Sigmoid colon (tissue), 7 donors: Measurements from ENCODE around the gene IQSEC3. TPM values are rescaled to one million over a fixed set of nuclear protein-coding genes. Genes with fewer than 3 reads are reported as not detected.

Experiments used
- DNase-seq: peaks from one replicate; pipeline ENCODE4 v3.0.0-alpha.2; 2019
- H3K27ac ChIP-seq, 4 donors: fragments of 200-600 bp; sonication (generic); one replicate each; pipeline ENCODE4 v1.5.1; 2016 to 2019; ENCODE audit warnings: mild to moderate bottlenecking in 1 of 4
- H3K27me3 ChIP-seq, 3 donors: fragments of 200-600 bp; sonication (generic); one replicate each; pipeline ENCODE4 v1.5.1; 2019; ENCODE audit warnings: mild to moderate bottlenecking in 1 of 3
- H3K36me3 ChIP-seq, 4 donors: fragments of 200-600 bp; sonication (generic); one replicate each; pipeline ENCODE4 v1.5.1; 2016 to 2019
- H3K4me1 ChIP-seq, 4 donors: fragments of 200-600 bp; sonication (generic); one replicate each; pipeline ENCODE4 v1.5.1; 2017 to 2019
- H3K4me3 ChIP-seq, 4 donors: fragments of 200-600 bp; sonication (generic); one replicate each; pipeline ENCODE4 v1.5.1; 2017 to 2019; ENCODE audit warnings: mild to moderate bottlenecking in 2 of 4, moderate library complexity in 1 of 4
- H3K9me3 ChIP-seq, 4 donors: fragments of 200-600 bp in 3 of 4; sonication (generic) in 3 of 4; one replicate each; pipeline versions ENCODE4 v1.5.1 to v1.6.1; 2013 to 2019
- EP300 ChIP-seq, 4 donors: sonication (generic); formaldehyde crosslinking; IDR thresholded peaks; one replicate each; pipeline ENCODE4 v1.6.1; 2017; ENCODE audit warnings: antibody characterized with exemption in 4 of 4
- POLR2A ChIP-seq, 2 donors: fragments of 450-650 bp; IDR thresholded peaks; one replicate each; pipeline ENCODE4 v1.6.1; 2016; ENCODE audit warnings: antibody characterized with exemption in 2 of 2, mild to moderate bottlenecking in 2 of 2, moderate library complexity in 2 of 2
- POLR2AphosphoS5 ChIP-seq, 4 donors: sonication (generic); formaldehyde crosslinking; IDR thresholded peaks; one replicate each; pipeline ENCODE4 v1.6.1; 2017; ENCODE audit warnings: antibody characterized with exemption in 4 of 4
- WGBS, 2 donors: extraction: QIAGEN DNeasy Blood & Tissue Kit; methylation state at CpG; one replicate each; pipeline ENCODE4 v1.1.7; 2013; 5-methylcytosine and 5-hydroxymethylcytosine counted together
- intact Hi-C: fragments of 100-400 bp; cut with DNase I; formaldehyde crosslinking; loops from one replicate; pipeline ENCODE4 v1.15.1; 2023
- polyA plus RNA-seq, 3 donors: library from polyadenylated mRNA; stranded (reverse); fragments of 200-250 nt; gene quantifications; one replicate each; pipeline ENCODE4 v1.2.3, GENCODE V29; 2013
- total RNA-seq, 4 donors: library from RNA; depleted of rRNA; stranded (reverse); fragments of >200 nt; gene quantifications; one replicate each; pipeline ENCODE4 v1.1.0, GENCODE V29; 2016
- TF ChIP-seq, protein P1 (sequence below), 4 experiments: fragments of 450-650 bp in 3 of 4; fragments of 200-600 bp in 1 of 4; IDR thresholded peaks; one replicate each; pipeline ENCODE4 v1.5.1; 2016 to 2019; ENCODE audit warnings: antibody characterized with exemption in 4 of 4, mild to moderate bottlenecking in 3 of 4, moderate library complexity in 2 of 4
- donor health status: healthy with polysubstance abuse.
- donor health status: Bipolar disorder and iron deficiency.
- donor health status: healthy.

The IQSEC3 gene
- total and polyA plus RNA-seq, 7 donors = under 0.01 to 2.2 (median 0.54) TPM; not detected in 1

DNA sequence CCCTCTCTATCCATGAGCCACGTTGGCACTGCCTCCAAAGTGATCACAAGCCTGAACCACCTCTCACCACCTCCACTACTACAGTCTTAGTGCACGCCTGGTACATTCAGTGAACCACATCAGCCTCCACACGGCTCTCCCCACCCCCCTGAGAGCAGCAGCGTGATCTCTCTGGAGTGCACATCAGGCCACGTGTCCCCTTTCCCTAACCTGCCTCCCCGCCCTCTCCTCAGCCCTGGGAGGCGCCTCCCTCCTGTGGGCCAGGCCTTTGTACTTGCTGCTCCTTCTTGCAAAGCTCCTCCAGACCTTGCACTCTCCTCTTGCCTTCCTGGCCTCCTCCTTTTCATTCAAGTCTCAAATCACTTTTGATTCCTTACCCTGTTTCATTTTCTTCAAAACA lies 97.6 kb downstream of the IQSEC3 start:
- peaks cover 0 to 26% (median 7%) of the 10 kb centered on the region in 3 donors for H3K27me3 ChIP-seq
- H3K4me3 ChIP-seq = no peak overlapping the region
- TF ChIP-seq EP300 (IDR thresholded peaks at IDR 0.05) = no peak
- TF ChIP-seq, protein P1, sequence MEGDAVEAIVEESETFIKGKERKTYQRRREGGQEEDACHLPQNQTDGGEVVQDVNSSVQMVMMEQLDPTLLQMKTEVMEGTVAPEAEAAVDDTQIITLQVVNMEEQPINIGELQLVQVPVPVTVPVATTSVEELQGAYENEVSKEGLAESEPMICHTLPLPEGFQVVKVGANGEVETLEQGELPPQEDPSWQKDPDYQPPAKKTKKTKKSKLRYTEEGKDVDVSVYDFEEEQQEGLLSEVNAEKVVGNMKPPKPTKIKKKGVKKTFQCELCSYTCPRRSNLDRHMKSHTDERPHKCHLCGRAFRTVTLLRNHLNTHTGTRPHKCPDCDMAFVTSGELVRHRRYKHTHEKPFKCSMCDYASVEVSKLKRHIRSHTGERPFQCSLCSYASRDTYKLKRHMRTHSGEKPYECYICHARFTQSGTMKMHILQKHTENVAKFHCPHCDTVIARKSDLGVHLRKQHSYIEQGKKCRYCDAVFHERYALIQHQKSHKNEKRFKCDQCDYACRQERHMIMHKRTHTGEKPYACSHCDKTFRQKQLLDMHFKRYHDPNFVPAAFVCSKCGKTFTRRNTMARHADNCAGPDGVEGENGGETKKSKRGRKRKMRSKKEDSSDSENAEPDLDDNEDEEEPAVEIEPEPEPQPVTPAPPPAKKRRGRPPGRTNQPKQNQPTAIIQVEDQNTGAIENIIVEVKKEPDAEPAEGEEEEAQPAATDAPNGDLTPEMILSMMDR (IDR thresholded peaks at IDR 0.05) = no peak
- no peak for TF ChIP-seq POLR2AphosphoS5 (IDR thresholded peaks at IDR 0.05)
- no peak for TF ChIP-seq POLR2A (IDR thresholded peaks at IDR 0.05)
- H3K9me3 ChIP-seq = no peaks in the 10 kb centered on the region
- 34 to 72% methylated on average over 7 of the region's 7 CpGs for WGBS, 2 donors
- H3K36me3 ChIP-seq = no peaks in the 10 kb centered on the region
- H3K27ac ChIP-seq = no peak overlapping the region
- no peaks in the 10 kb centered on the region for H3K4me1 ChIP-seq
- intact Hi-C loops = no loop called here
- no peak for DNase-seq

DNA sequence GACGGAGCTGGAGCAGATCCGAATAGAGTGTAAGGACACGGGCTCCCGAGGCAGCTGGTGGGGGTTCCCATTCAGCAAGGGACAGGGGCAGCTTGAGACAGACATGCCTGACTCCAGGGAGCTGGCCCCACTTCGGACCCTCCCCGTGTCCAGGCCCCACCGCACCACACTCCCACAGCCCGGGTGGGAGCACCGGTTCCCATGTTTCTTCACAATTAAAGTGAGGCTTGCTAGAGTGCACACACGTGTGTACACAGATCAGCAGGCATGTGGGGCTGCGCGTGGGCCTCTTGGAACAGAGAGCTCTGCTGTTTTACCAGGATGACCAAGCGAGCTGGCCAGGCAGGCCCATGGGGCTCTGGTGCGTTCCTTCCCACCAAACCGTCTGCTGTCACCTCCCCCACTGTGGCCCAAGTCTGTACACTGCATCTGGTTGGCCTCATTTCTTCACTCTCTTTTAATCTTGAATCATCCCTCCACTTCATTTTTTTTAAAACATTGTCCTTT lies 99.3 kb downstream of the IQSEC3 start:
- H3K36me3 ChIP-seq = no peaks in the 10 kb centered on the region
- intact Hi-C loops = no loop called here
- no peaks in the 10 kb centered on the region for H3K9me3 ChIP-seq
- WGBS, 2 donors = 94 to 95% methylated on average over 15 of the region's 15 CpGs
- TF ChIP-seq POLR2AphosphoS5 (IDR thresholded peaks at IDR 0.05) = no peak
- no peak overlapping the region for H3K27ac ChIP-seq
- no peaks in the 10 kb centered on the region for H3K4me1 ChIP-seq
- H3K27me3 ChIP-seq = peaks cover 0 to 26% (median 7%) of the 10 kb centered on the region in 3 donors
- no peak overlapping the region for H3K4me3 ChIP-seq
- no peak for DNase-seq

GRCh38 chr12:166425-167075 lies 100.0 kb downstream of the IQSEC3 start:
- intact Hi-C loops = no loop called here
- Histone ChIP-seq H3K4me1 (no peaks in the 10 kb centered on the region), H3K27ac (no peak overlapping the region), H3K4me3 (no peak overlapping the region), H3K9me3 (no peaks in the 10 kb centered on the region), H3K36me3 (no peaks in the 10 kb centered on the region), H3K27me3 (peaks cover 0 to 28% (median 7%) of the 10 kb centered on the region in 3 donors)
- 74 to 83% methylated on average over 11 of the region's 11 CpGs for WGBS, 2 donors
- TF ChIP-seq, protein P1 (IDR thresholded peaks at IDR 0.05) = no peak
- TF ChIP-seq POLR2AphosphoS5 (IDR thresholded peaks at IDR 0.05) (no peak), EP300 (IDR thresholded peaks at IDR 0.05) (no peak), POLR2A (IDR thresholded peaks at IDR 0.05) (no peak)
- no peak for DNase-seq

DNA sequence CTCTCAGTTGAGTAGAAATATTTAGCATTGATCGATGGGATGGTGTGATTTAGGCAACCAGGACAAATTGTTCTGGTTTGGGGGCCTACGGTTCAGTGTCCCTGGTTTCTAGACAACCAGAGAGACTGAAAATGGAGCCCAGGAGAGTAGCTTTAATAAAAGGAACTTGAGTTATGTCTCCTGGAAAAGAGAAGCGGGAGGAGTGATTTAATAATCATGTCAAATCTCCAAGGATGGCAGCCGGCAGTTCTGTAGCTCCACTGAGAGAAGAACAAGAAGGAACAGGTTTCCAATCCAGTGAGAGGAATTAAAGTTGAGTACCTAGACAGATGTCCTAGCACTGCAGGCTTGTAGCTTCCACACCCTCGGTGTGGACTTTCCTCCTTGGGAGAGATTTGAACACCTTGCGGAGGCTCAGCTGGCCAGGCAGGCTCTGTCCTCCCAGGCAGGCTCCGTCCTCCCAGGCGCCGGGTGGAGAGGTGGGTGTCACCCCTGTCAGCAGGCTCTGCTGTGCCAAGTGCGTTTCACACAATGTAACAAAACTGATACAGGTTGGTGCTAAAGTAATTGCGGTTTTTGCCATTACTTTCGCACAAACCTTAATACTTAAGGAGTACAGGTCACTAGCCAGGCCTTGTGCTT lies 101.5 kb downstream of the IQSEC3 start:
- TF ChIP-seq EP300 (IDR thresholded peaks at IDR 0.05) (no peak), POLR2A (IDR thresholded peaks at IDR 0.05) (no peak), POLR2AphosphoS5 (IDR thresholded peaks at IDR 0.05) (no peak)
- TF ChIP-seq, protein P1 (IDR thresholded peaks at IDR 0.05) = no peak
- H3K4me1 ChIP-seq = no peaks in the 10 kb centered on the region
- H3K36me3 ChIP-seq = no peaks in the 10 kb centered on the region
- WGBS, 2 donors = 74 to 90% methylated on average over 12 of the region's 12 CpGs
- intact Hi-C loops = no loop called here
- H3K9me3 ChIP-seq = no peaks in the 10 kb centered on the region
- H3K4me3 ChIP-seq = no peak overlapping the region
- H3K27me3 ChIP-seq = peaks cover 0 to 38% (median 7%) of the 10 kb centered on the region in 3 donors
- H3K27ac ChIP-seq = no peak overlapping the region
- DNase-seq = no peak

DNA sequence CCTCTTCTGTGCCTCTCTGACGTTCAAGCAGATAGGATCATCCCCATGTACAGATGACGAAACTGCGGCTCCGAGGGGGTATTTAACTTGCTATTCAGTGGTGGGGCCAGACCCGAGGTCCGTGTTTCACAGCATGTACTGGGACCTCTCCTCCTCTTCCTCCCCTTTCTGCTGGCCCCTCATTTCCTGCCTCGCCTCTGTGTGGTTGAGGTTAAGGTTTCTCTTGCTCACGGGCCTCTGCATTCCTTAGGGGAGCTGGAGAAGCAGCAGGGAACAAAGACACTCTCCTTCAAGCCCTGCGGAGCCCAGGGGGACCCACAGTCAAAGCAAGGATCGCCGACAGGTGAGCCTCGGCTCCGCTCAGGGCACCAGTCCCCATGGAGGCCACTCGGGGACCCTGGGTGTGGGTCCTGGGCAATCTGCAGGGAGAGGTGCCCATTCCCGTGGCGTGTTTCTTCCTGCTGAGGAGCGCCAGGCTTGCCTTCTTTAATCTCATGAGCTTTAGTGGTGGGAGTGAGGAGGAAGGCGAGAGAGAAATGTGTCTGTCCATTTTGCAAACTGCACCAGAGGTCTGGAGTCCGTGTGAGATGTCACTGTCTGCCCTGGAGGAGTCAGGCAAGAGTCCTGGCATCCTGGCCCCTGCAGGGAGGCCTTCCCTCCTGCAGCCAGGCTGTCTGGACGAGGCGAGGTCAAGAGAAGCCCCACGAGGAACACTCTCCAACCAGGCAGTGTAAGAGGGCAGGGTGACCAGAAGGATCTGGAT lies 102.4 kb downstream of the IQSEC3 start:
- H3K27ac ChIP-seq = no peak overlapping the region
- intact Hi-C loops = no loop called here

More for the DNA sequence above, 102.4 kb downstream of the IQSEC3 start:
- DNase-seq = no peak
- Histone ChIP-seq H3K4me1 (no peaks in the 10 kb centered on the region), H3K4me3 (no peak overlapping the region), H3K27me3 (peaks cover 0 to 31% (median 2%) of the 10 kb centered on the region in 3 donors), H3K9me3 (no peaks in the 10 kb centered on the region), H3K36me3 (no peaks in the 10 kb centered on the region)
- TF ChIP-seq POLR2A (IDR thresholded peaks at IDR 0.05) (no peak), POLR2AphosphoS5 (IDR thresholded peaks at IDR 0.05) (no peak), EP300 (IDR thresholded peaks at IDR 0.05) (no peak)
- TF ChIP-seq, protein P1 (IDR thresholded peaks at IDR 0.05) = no peak
- 59 to 75% methylated on average over 22 of the region's 22 CpGs for WGBS, 2 donors
